ENCODE data around the gene APOL4. TPM values are rescaled to one million over a fixed set of nuclear protein-coding genes. Genes with fewer than 3 reads are reported as not detected.
A peak's percentile ranks its signal among the peaks of the same experiment; 100 is the strongest.
"Not testable (repeated sequence)": the region's sequence is repeated elsewhere in the genome, so short reads cannot be mapped to it uniquely, and the experiment has no call there.

The APOL4 gene
- 1 to 10 TPM; 5.7 to 6.5 TPM for total RNA-seq

- Mint-ChIP-seq H3K27ac (peak within 1 kb of the TSS; percentile 81), H3K9me3 (no peaks in the 10 kb centered on the region), H3K4me3 (peak within 1 kb of the TSS; percentile 70), H3K27me3 (no peaks in the 10 kb centered on the region), H3K36me3 (peaks cover 4% of the 10 kb centered on the region), H3K4me1 (peaks cover 53% of the 10 kb centered on the region)
- ATAC-seq (ENCODE audit: low read depth) (peak; percentile 54), DNase-seq (peak; percentile 50)
- POLR2A ChIA-PET: interaction anchor here (1.0 to 1.4 kb wide), 2 partner anchors 10 to 280 kb away, joined by 4 to 8 read pairs; partner anchors contain the start of gene TXN2
Measured at GRCh38 chr22:36201630-36202319, at the start of gene APOL4. Gene APOL4, minus strand, starts transcription at chr22:36201809. Its CDS starts 75 bp downstream, at chr22:36201734.

- DNase-seq; ATAC-seq (ENCODE audit: low read depth); POLR2A ChIA-PET; H3K4me3 Mint-ChIP-seq; H3K9me3 Mint-ChIP-seq; H3K27ac Mint-ChIP-seq; H3K27me3 Mint-ChIP-seq; H3K36me3 Mint-ChIP-seq: not testable (repeated sequence)
- peaks cover 16% of the 10 kb centered on the region for H3K4me1 Mint-ChIP-seq
Measured at GRCh38 chr22:36250292-36250960, 48.8 kb upstream of the APOL4 start.

- ATAC-seq (ENCODE audit: low read depth): no peak
- DNase-seq: no peak
- H3K4me3 Mint-ChIP-seq: no peak overlapping the region
- H3K9me3 Mint-ChIP-seq: peaks cover 5% of the 10 kb centered on the region
- H3K27ac Mint-ChIP-seq: no peak overlapping the region
- H3K4me1 Mint-ChIP-seq: peaks cover 11% of the 10 kb centered on the region
- POLR2A ChIA-PET: interaction anchor here (1.1 to 1.2 kb wide), 2 partner anchors 10 to 22 kb away, joined by 3 read pairs; partner anchors contain the start of gene APOL2
- H3K27me3 Mint-ChIP-seq: no peaks in the 10 kb centered on the region
- peaks cover 6% of the 10 kb centered on the region for H3K36me3 Mint-ChIP-seq
Measured at GRCh38 chr22:36249160-36249559, 47.6 kb upstream of the APOL4 start.

- H3K36me3 Mint-ChIP-seq: peaks cover 3% of the 10 kb centered on the region
- ATAC-seq (ENCODE audit: low read depth) (no peak), DNase-seq (no peak)
- H3K9me3 Mint-ChIP-seq: peaks cover 9% of the 10 kb centered on the region
- peaks cover 5% of the 10 kb centered on the region for H3K4me1 Mint-ChIP-seq
- H3K27ac Mint-ChIP-seq: no peak overlapping the region
- no peak overlapping the region for H3K4me3 Mint-ChIP-seq
- POLR2A ChIA-PET: no interaction called here
- peaks cover 4% of the 10 kb centered on the region for H3K27me3 Mint-ChIP-seq
Measured at GRCh38 chr22:36247955-36248354, 46.3 kb upstream of the APOL4 start.

GRCh38 chr22:36246718-36247117, 45.1 kb upstream of the APOL4 start:
- POLR2A ChIA-PET: no interaction called here
- no peak overlapping the region for H3K27ac Mint-ChIP-seq
- no peak overlapping the region for H3K4me3 Mint-ChIP-seq
- H3K4me1 Mint-ChIP-seq: no peaks in the 10 kb centered on the region
- peaks cover 6% of the 10 kb centered on the region for H3K36me3 Mint-ChIP-seq
- H3K9me3 Mint-ChIP-seq: peaks cover 13% of the 10 kb centered on the region
- peaks cover 10% of the 10 kb centered on the region for H3K27me3 Mint-ChIP-seq
- DNase-seq (no peak), ATAC-seq (ENCODE audit: low read depth) (no peak)

- H3K27me3 Mint-ChIP-seq: peaks cover 10% of the 10 kb centered on the region
- no peak for ATAC-seq (ENCODE audit: low read depth)
- no peaks in the 10 kb centered on the region for H3K4me1 Mint-ChIP-seq
Measured at GRCh38 chr22:36245805-36246356, 44.3 kb upstream of the APOL4 start.

GRCh38 chr22:36244522-36245391, 43.1 kb upstream of the APOL4 start:
- Mint-ChIP-seq H3K4me1 (peaks cover 3% of the 10 kb centered on the region), H3K4me3 (no peak overlapping the region), H3K9me3 (peaks cover 13% of the 10 kb centered on the region), H3K27ac (no peak overlapping the region), H3K27me3 (peaks cover 10% of the 10 kb centered on the region), H3K36me3 (peaks cover 6% of the 10 kb centered on the region)
- ATAC-seq (ENCODE audit: low read depth) (no peak), DNase-seq (no peak)
- POLR2A ChIA-PET: interaction anchor here (1.0 kb wide), 1 partner anchor 9 kb away, joined by 4 read pairs; no protein-coding TSS in a partner anchor

More at GRCh38 chr22:36245805-36246356, 44.3 kb upstream of the APOL4 start:
- Mint-ChIP-seq H3K4me3 (no peak overlapping the region), H3K36me3 (peaks cover 6% of the 10 kb centered on the region), H3K9me3 (peaks cover 13% of the 10 kb centered on the region), H3K27ac (no peak overlapping the region)
- POLR2A ChIA-PET: no interaction called here
- DNase-seq: no peak

GRCh38 chr22:36243986-36244385, 42.4 kb upstream of the APOL4 start:
- peaks cover 6% of the 10 kb centered on the region for H3K4me1 Mint-ChIP-seq
- H3K4me3 Mint-ChIP-seq: no peak overlapping the region
- no peak overlapping the region for H3K27ac Mint-ChIP-seq
- POLR2A ChIA-PET: interaction anchor here (0.6 to 1.0 kb wide), 2 partner anchors 8 to 1597 kb away, joined by 4 to 6 read pairs; no protein-coding TSS in a partner anchor
- DNase-seq (no peak), ATAC-seq (ENCODE audit: low read depth) (no peak)
- peaks cover 13% of the 10 kb centered on the region for H3K9me3 Mint-ChIP-seq
- peaks cover 10% of the 10 kb centered on the region for H3K27me3 Mint-ChIP-seq
- H3K36me3 Mint-ChIP-seq: peaks cover 8% of the 10 kb centered on the region

- H3K4me3 Mint-ChIP-seq: peak within 1 kb of the TSS; percentile 88
- H3K9me3 Mint-ChIP-seq: peaks cover 12% of the 10 kb centered on the region
- peak; percentile 98 for ATAC-seq (ENCODE audit: low read depth)
- H3K27ac Mint-ChIP-seq: peak within 1 kb of the TSS; percentile 88
- peaks cover 35% of the 10 kb centered on the region for H3K4me1 Mint-ChIP-seq
- POLR2A ChIA-PET: interaction anchor here (0.5 to 3.5 kb wide), 12 partner anchors 9 to 267 kb away, joined by 3 to 26 read pairs (median 4); partner anchors contain the start of gene APOL1
- peaks cover 39% of the 10 kb centered on the region for H3K36me3 Mint-ChIP-seq
- peak; percentile 76 for DNase-seq
- H3K27me3 Mint-ChIP-seq: peaks cover 10% of the 10 kb centered on the region
Measured at GRCh38 chr22:36239401-36240171, 38.0 kb upstream of the APOL4 start, which contains the start of gene APOL2. Gene APOL2, minus strand, starts transcription at chr22:36239527. Its CDS starts 6,365 bp downstream, at chr22:36233162.

- ATAC-seq (ENCODE audit: low read depth): peak; percentile 21
- peak overlapping the region; percentile 88 for H3K4me3 Mint-ChIP-seq
- H3K27ac Mint-ChIP-seq: peak overlapping the region; percentile 88
- H3K4me1 Mint-ChIP-seq: peaks cover 41% of the 10 kb centered on the region
- peaks cover 12% of the 10 kb centered on the region for H3K9me3 Mint-ChIP-seq
- DNase-seq: peak; percentile 45
- H3K27me3 Mint-ChIP-seq: peaks cover 10% of the 10 kb centered on the region
- POLR2A ChIA-PET: interaction anchor here (0.5 to 3.5 kb wide), 10 partner anchors 10 to 267 kb away, joined by 3 to 26 read pairs (median 3); partner anchors contain the start of gene APOL1
- H3K36me3 Mint-ChIP-seq: peaks cover 42% of the 10 kb centered on the region
Measured at GRCh38 chr22:36239150-36239400, 37.5 kb upstream of the APOL4 start.

GRCh38 chr22:36238373-36239149, 37.0 kb upstream of the APOL4 start:
- Mint-ChIP-seq H3K36me3 (peaks cover 44% of the 10 kb centered on the region), H3K27ac (peak overlapping the region; percentile 88), H3K4me1 (peaks cover 45% of the 10 kb centered on the region), H3K4me3 (peak overlapping the region; percentile 88), H3K9me3 (peaks cover 12% of the 10 kb centered on the region), H3K27me3 (peaks cover 10% of the 10 kb centered on the region)
- ATAC-seq (ENCODE audit: low read depth) (no peak), DNase-seq (peak; percentile 41)
- POLR2A ChIA-PET: interaction anchor here (0.5 to 3.5 kb wide), 14 partner anchors 10 to 1259 kb away, joined by 3 to 26 read pairs (median 3); partner anchors contain the start of gene APOL1
